Activated gamma-delta T cell (primary cell): ENCODE results near the gene DDX50.

ENCODE experiments used
- DNase-seq: peaks from one replicate; lab custom pipeline; 2025; lab: John Stamatoyannopoulos, UW

Gene DDX50

GRCh38 chr10:68982389-68982788 lies 81.3 kb downstream of the DDX50 start:
- DNase-seq: no peak

- DNase-seq: no peak
Measured at GRCh38 chr10:68987611-68988010, 86.5 kb downstream of the DDX50 start.

DNA sequence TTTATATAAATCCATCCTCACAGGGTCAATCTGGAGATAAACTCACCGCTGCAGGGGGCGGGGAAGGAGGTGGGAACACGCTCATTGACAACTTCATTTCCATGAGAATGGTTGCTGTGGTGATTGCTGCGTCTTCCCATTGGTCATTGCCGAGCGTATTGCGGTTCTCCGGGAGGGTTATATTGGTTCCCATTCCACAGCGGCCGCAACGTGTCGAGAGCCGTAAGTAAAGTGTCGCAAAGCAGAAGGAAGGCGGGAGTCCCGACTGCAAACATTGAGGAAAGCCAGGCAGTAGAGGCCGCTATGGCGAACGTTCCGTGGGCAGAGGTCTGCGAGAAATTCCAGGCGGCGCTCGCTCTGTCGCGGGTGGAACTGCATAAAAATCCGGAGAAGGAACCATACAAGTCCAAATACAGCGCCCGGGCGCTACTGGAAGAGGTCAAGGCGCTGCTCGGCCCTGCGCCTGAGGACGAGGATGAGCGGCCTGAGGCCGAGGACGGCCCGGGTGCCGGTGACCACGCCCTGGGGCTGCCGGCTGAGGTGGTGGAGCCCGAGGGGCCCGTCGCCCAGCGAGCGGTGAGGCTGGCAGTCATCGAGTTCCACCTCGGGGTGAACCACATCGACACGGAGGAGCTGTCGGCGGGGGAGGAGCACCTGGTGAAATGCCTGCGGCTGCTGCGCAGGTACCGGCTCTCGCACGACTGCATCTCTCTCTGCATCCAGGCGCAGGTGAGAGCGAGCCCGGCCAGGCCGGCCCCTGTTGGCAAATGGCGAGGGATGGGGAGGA lies 87.6 kb downstream of the DDX50 start, which contains the start of gene KIFBP:
Gene KIFBP, plus strand, starts transcription at position 274 of the 787 bp plus-strand sequence. Its CDS starts 30 bp downstream, at position 304.
- peak; percentile 40 for DNase-seq

GRCh38 chr10:68989317-68989990 lies 88.3 kb downstream of the DDX50 start:
- no peak for DNase-seq

DNA sequence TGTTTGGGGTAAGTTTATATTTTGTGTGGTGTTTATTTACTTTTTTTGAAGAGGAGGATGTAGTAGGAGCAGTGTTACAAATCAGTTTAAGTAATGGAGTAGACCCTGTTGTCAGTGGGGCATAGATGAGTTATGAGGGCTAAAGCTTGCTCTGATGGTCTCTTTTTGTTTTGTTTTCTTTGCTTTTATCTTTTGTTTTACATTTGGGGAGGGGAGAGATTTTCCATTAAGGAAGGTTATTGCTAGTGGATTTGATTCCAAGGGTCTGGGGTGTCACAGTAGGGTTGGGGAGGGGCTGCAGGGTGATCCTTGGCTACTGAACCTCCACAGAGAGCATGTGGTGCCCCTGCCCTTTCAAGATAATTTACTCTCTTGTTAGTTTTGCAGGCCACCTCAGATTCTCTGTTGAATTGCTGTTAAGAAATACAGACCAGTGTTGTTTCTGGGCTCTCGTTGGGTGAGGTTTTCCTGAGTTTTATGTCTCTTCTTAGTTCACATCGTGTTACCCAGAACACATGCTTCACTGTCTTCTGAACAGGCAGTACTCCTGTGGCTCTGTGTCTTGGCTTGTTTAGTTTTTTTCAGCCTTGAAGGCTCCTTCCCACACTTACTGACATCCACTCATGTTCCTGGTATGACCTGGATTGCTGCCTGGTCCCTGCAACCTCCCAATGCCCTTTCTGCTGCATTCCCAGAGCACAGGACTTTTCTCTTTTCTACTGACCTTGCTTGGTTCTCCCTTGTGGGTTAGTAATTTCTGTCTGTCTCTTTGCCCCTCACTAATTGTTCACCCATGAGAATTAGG lies 91.7 kb downstream of the DDX50 start:
- no peak for DNase-seq
